Keratinocyte (primary cell): ENCODE data around the gene ZNF431. TPM values are rescaled to one million over a fixed set of nuclear protein-coding genes. Genes with fewer than 3 reads are reported as not detected.

Experiments used
- DNase-seq: peaks from one replicate; pipeline ENCODE4 v3.0.0-alpha.2; 2011; ENCODE audit warnings: low read depth, missing footprints, low spot score
- FAIRE-seq: peaks from 2 replicates; lab custom pipeline; 2011; peaks lifted over from hg19 to GRCh38; lab: Jason Lieb, UNC
- H2AFZ ChIP-seq: 2 replicates; pipeline ENCODE4 v1.6.0; 2012; ENCODE audit warnings: low read length, control low read depth, inconsistent platforms; ENCODE audit not compliant: control insufficient read depth
- H3K27ac ChIP-seq: 2 replicates; pipeline ENCODE4 v1.5.1; 2011; ENCODE audit warnings: low read length; ENCODE audit not compliant: control insufficient read depth, insufficient read depth
- H3K27me3 ChIP-seq: 3 replicates; pipeline ENCODE4 v1.6.0; 2011; ENCODE audit warnings: low read length; ENCODE audit not compliant: control insufficient read depth, insufficient read depth; ENCODE audit errors: extremely low read depth
- H3K36me3 ChIP-seq, 2 experiments: 2 replicates in 1 of 2; 3 replicates in 1 of 2; pipeline ENCODE4 v1.5.1; 2011; ENCODE audit warnings: low read length in 2 of 2, mild to moderate bottlenecking in 1 of 2; ENCODE audit not compliant: control insufficient read depth in 2 of 2, insufficient read depth in 2 of 2; ENCODE audit errors: extremely low read depth in 1 of 2
- H3K4me1 ChIP-seq: 3 replicates; pipeline ENCODE4 v1.5.1; 2011; ENCODE audit warnings: low read length; ENCODE audit not compliant: control insufficient read depth, insufficient read depth; ENCODE audit errors: extremely low read depth
- H3K4me2 ChIP-seq: 3 replicates; pipeline ENCODE4 v1.6.0; 2011; ENCODE audit warnings: low read depth, low read length; ENCODE audit not compliant: control insufficient read depth, insufficient read depth; ENCODE audit errors: extremely low read depth
- H3K4me3 ChIP-seq, 3 experiments: fragments of 200-600 bp in 1 of 3; sonication (generic) in 1 of 3; 2 replicates in 2 of 3; 3 replicates in 1 of 3; pipeline ENCODE4 v1.5.1; 2011 to 2016; ENCODE audit warnings: low read length in 3 of 3, mild to moderate bottlenecking in 3 of 3, control low read depth in 2 of 3, inconsistent platforms in 1 of 3, low read depth in 1 of 3, mixed read lengths in 1 of 3, mixed run types in 1 of 3, moderate library complexity in 1 of 3; ENCODE audit not compliant: control insufficient read depth in 2 of 3, insufficient read depth in 2 of 3; ENCODE audit errors: extremely low read depth in 1 of 3
- H3K79me2 ChIP-seq: 2 replicates; pipeline ENCODE4 v1.6.0; 2012; ENCODE audit warnings: low read length; ENCODE audit not compliant: control insufficient read depth, insufficient read depth
- H3K9ac ChIP-seq: 3 replicates; pipeline ENCODE4 v1.6.0; 2011; ENCODE audit warnings: low read length; ENCODE audit not compliant: control insufficient read depth, insufficient read depth; ENCODE audit errors: extremely low read depth
- H3K9me1 ChIP-seq: 3 replicates; pipeline ENCODE4 v1.6.0; 2011; ENCODE audit warnings: low read length; ENCODE audit not compliant: control insufficient read depth, insufficient read depth; ENCODE audit errors: extremely low read depth
- H3K9me3 ChIP-seq: 2 replicates; pipeline ENCODE4 v1.5.1; 2012; ENCODE audit warnings: low read depth, low read length; ENCODE audit not compliant: control insufficient read depth
- H4K20me1 ChIP-seq: 3 replicates; pipeline ENCODE4 v1.6.0; 2011; ENCODE audit warnings: low read length; ENCODE audit not compliant: control insufficient read depth, insufficient read depth; ENCODE audit errors: extremely low read depth
- CTCF ChIP-seq, 3 experiments: IDR thresholded peaks in 1 of 3; conservative IDR thresholded peaks in 1 of 3; optimal IDR thresholded peaks in 1 of 3; 2 replicates in 2 of 3; 3 replicates in 1 of 3; pipeline versions ENCODE3 to v1.5.1; 2011; ENCODE audit warnings: low read length in 3 of 3, mild to moderate bottlenecking in 3 of 3, moderate library complexity in 2 of 3, control low read depth in 1 of 3, inconsistent platforms in 1 of 3; ENCODE audit not compliant: insufficient read depth in 2 of 3; ENCODE audit errors: extremely low read depth in 1 of 3
- EZH2 ChIP-seq: IDR thresholded peaks from one replicate; pipeline ENCODE4 v1.6.1; 2012; ENCODE audit warnings: inconsistent platforms, mild to moderate bottlenecking, low read length, moderate library complexity
- dilution Hi-C: fragments of 300-500 bp; cut with MboI; formaldehyde crosslinking; loops from one replicate; pipeline ENCODE4 v1.7.0; 2020; ENCODE audit warnings: low sequenced_read_pairs; ENCODE audit not compliant: extremely low pct_ligation_motif_present
- polyA plus RNA-seq, 5 experiments: library from polyadenylated mRNA; depleted of rRNA in 3 of 5; stranded (reverse) in 3 of 5; stranded (forward) in 1 of 5; unstranded in 1 of 5; fragments of >200 nt; gene quantifications; 1 replicate in 1 of 5; 2 replicates in 3 of 5; 3 replicates in 1 of 5; pipeline versions ENCODE4 v1.2.1 to v1.2.3, GENCODE V29; 2011 to 2012; ENCODE audit warnings: missing spikeins in 2 of 5, low read depth in 1 of 5, low replicate concordance in 1 of 5

The ZNF431 gene
- polyA plus RNA-seq, 1 donor (not counting 4 experiments of a cell fraction or from before 2014, with no cell fraction given) = 15.7 TPM

- DNase-seq (peak; percentile 21), FAIRE-seq (no peak)
- TF ChIP-seq CTCF (optimal IDR thresholded peaks at IDR 0.05 in 1 of 3, IDR thresholded peaks at IDR 0.05 in 1 of 3, conservative IDR thresholded peaks at IDR 0.05 in 1 of 3; ENCODE audit: extremely low read depth in 1 of 3, insufficient read depth in 2 of 3, low read length in 3 of 3) (no peak), EZH2 (no peak)
- dilution Hi-C loops = no loop called here
- H3K4me1 ChIP-seq = peaks cover 11% of the 10 kb centered on the region
- H3K79me2 ChIP-seq = peaks cover 18% of the 10 kb centered on the region
- H3K9me3 ChIP-seq = no peaks in the 10 kb centered on the region
- H3K4me3 ChIP-seq = peak overlapping the region in 1 of 3 experiments; percentile 88
- no peak overlapping the region for H2AFZ ChIP-seq
- H3K9me1 ChIP-seq = no peaks in the 10 kb centered on the region
- H3K4me2 ChIP-seq = peak overlapping the region; percentile 75
- peak overlapping the region; percentile 52 for H3K9ac ChIP-seq
- no peaks in the 10 kb centered on the region for H3K27me3 ChIP-seq
- H4K20me1 ChIP-seq = no peaks in the 10 kb centered on the region
- peak overlapping the region; percentile 89 for H3K27ac ChIP-seq
- peaks cover 5 to 8% of the 10 kb centered on the region in 2 experiments for H3K36me3 ChIP-seq
Measured at GRCh38 chr19:21143854-21144253, 2.0 kb downstream of the ZNF431 start.

- Histone ChIP-seq H3K4me2 (no peak overlapping the region), H3K9ac (no peak overlapping the region), H3K4me1 (peaks cover 11% of the 10 kb centered on the region), H3K27me3 (no peaks in the 10 kb centered on the region), H3K9me1 (no peaks in the 10 kb centered on the region), H4K20me1 (no peaks in the 10 kb centered on the region), H3K4me3 (no peak overlapping the region), H2AFZ (no peak overlapping the region), H3K9me3 (no peaks in the 10 kb centered on the region), H3K36me3 (peaks cover 8 to 25% of the 10 kb centered on the region in 2 experiments), H3K27ac (no peak overlapping the region), H3K79me2 (peaks cover 22% of the 10 kb centered on the region)
- no peak for DNase-seq
- no peak for FAIRE-seq
- no peak for TF ChIP-seq CTCF (optimal IDR thresholded peaks at IDR 0.05 in 1 of 3, IDR thresholded peaks at IDR 0.05 in 1 of 3, conservative IDR thresholded peaks at IDR 0.05 in 1 of 3; ENCODE audit: extremely low read depth in 1 of 3, insufficient read depth in 2 of 3, low read length in 3 of 3)
- no peak for TF ChIP-seq EZH2
- dilution Hi-C loops = no loop called here
Measured at GRCh38 chr19:21147540-21147939, 5.7 kb downstream of the ZNF431 start.
